IMR-90 (cell line): Measurements from ENCODE around the gene SESN1.

Experiments
- CTCF ChIP-seq: conservative IDR thresholded peaks from 2 replicates; pipeline ENCODE4 v1.5.1; 2012; ENCODE audit warnings: mild to moderate bottlenecking, low read depth, low read length, improper control_type of control experiment
- RAD21 ChIP-seq: IDR thresholded peaks from 2 replicates; pipeline ENCODE4 v1.6.1; 2012; ENCODE audit warnings: low read length, improper control_type of control experiment
- SMC3 ChIP-seq: fragments of 150-350 bp; IDR thresholded peaks from 2 replicates; pipeline ENCODE4 v1.6.1; 2016; ENCODE audit warnings: low read depth, mild to moderate bottlenecking, antibody characterized with exemption, low read length, moderate library complexity

- TF ChIP-seq CTCF (no peak), RAD21 (no peak), SMC3 (no peak)
These were observed 66.7 kb downstream of the SESN1 start for GRCh38 chr6:109027964-109028363.
